Measurements from ENCODE around the gene NCF2.

- TF ChIP-seq CTCF (IDR thresholded peaks at IDR 0.05), result no peak
- TF ChIP-seq EZH2 (IDR thresholded peaks at IDR 0.05; ENCODE audit: borderline replicate concordance, insufficient read depth, low read depth, low read length, poor library complexity, severe bottlenecking), result no peak
These were observed 17.5 kb downstream of the NCF2 start for GRCh38 chr1:183572721-183573120.

Data from B cell (primary cell).